Urothelium cell line (cell line): ENCODE measurements around the gene ZDHHC14.
"Not testable (repeated sequence)": the region's sequence is repeated elsewhere in the genome, so short reads cannot be mapped to it uniquely, and the experiment has no call there.

Experiments used
- DNase-seq: peaks from one replicate; pipeline ENCODE4 v3.0.0; 2011; ENCODE audit warnings: low spot score, mixed read lengths
- FAIRE-seq: peaks from 2 replicates; lab custom pipeline; 2011; peaks lifted over from hg19 to GRCh38; lab: Jason Lieb, UNC

ZDHHC14 gene

DNA sequence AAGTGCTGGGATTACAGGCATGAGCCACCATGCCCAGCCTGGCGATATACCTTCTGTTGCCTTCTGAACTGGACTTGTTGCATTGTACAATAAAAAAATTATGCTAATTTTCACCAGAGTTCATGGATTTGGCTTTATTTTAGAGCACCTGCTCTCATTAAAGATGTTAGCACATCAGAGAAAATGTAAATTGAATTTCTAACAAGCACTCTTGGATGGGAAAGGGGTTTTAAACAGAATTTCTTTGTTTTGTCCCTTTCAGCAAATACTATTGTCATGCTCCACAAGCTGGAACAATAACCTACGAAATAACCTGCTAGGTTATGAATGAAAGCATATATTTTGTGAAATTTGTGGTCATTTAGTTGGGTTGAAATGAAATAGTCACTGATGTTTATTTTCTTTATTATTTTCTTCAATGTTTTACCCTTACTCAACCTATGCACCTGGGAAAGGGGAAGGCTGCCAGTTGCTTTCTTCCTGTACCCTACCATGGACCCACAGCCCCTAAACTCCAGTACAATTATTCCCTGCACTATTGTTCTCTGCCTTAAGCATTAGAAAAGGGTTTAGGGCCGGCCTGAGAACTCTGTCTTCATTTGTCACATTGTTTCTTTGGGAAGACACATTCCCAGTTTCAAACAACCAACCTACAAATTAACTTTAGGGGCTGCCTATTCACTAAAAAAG lies 22.2 kb downstream of the ZDHHC14 start:
- FAIRE-seq (no peak), DNase-seq (no peak)

GRCh38 chr6:157403686-157404051 lies 22.7 kb downstream of the ZDHHC14 start:
- FAIRE-seq (no peak), DNase-seq (no peak)

GRCh38 chr6:157405986-157406385 lies 25.0 kb downstream of the ZDHHC14 start:
- DNase-seq (peak; percentile 57), FAIRE-seq (no peak)

DNA sequence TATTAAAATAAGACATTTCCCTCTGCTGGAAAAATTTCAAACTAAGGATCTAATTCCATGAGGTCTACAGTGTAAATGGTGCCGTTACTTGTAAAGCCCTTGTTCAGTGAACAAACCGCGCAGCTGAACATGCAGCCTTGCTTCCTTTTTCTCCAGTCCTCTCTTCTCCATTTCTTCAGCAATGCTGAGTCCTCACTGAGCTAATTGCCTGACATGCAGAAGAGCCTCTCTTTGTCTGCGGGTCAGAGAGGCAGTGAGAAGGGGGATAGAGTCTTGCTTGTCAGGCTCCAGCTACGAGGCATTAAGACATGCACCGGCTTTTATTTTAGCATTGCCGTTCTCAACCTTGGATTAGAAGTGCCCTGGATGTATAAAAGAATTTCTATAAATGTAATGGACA lies 25.7 kb downstream of the ZDHHC14 start:
- no peak for DNase-seq
- no peak for FAIRE-seq

GRCh38 chr6:157407646-157408045 lies 26.7 kb downstream of the ZDHHC14 start:
- FAIRE-seq, result no peak

DNA sequence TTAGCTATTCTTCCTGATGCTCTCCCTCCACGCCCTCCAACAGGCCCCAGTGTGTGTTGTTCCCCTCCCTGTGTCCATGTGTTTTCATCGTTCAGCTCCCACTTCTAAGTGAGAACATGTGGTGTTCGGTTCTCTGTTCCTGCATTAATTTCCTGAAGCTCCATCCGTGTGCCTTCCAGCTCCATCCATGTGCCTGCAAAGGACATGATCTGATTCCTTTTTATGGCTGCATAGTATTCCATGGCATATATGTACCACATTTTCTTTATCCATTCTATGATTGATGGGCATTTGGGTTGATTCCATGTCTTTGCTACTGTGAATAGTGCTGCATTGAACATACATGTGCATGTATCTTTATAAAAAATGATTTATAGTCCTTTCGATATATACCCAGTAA lies 27.4 kb downstream of the ZDHHC14 start:
- FAIRE-seq, result not testable (repeated sequence)

More at GRCh38 chr6:157407646-157408045, 26.7 kb downstream of the ZDHHC14 start:
- DNase-seq, result no peak

GRCh38 chr6:157410045-157410444 lies 29.1 kb downstream of the ZDHHC14 start:
- FAIRE-seq (no peak), DNase-seq (no peak)

More for the DNA sequence above, 27.4 kb downstream of the ZDHHC14 start:
- not testable (repeated sequence) for DNase-seq

- FAIRE-seq (no peak), DNase-seq (no peak)
Observed at GRCh38 chr6:157411368-157411767, 30.4 kb downstream of the ZDHHC14 start.

DNA sequence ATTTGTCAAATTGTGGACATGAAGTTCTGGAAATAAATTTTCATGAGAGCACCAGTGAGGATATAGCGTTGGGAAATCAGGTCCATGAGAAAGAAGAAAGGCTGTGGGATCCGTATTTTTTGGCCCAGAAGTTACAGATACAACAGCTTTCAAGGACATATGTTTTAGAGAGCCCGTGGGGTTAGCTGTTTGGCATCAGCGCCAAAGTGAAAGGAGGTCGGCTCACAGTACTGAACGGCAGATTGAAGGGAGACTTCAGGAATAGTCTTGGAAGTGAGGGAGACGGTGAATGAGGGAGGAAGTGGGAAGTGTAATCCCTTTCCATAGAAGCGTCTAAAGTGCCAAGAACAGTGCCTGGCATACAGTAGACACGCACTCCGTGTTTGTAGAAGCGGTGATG lies 31.8 kb downstream of the ZDHHC14 start:
- FAIRE-seq (no peak), DNase-seq (no peak)

GRCh38 chr6:157420497-157420896 lies 39.5 kb downstream of the ZDHHC14 start:
- FAIRE-seq, result peak; percentile 37
- no peak for DNase-seq

DNA sequence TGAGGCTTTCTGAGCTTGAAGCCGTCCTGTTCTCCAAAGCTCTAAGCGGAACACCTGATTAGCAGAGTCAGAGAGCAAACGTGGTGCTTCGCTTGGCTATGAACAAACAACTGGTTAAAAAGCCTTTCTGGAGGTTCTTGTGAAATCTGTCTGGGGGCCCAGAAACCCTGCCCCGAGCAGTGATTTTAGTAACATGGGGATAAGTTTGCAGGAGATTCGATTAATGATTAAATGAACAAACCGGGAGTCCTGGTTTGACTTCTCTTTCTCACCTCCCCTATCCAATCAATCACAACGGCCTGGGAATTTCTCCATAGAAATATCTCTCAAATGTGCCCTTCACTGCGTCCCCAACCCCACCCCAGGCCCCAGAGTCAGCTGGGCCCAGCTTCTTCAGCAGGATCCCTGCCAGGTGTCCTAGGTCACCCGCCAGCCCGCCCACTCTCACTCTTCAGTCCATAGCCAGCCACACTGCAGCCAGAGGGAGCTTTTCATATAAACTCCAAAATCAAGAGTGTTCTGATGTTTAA lies 43.6 kb downstream of the ZDHHC14 start:
- DNase-seq, result no peak
- FAIRE-seq, result no peak

- DNase-seq (no peak), FAIRE-seq (no peak)
Observed at GRCh38 chr6:157427969-157428368, 47.0 kb downstream of the ZDHHC14 start.

GRCh38 chr6:157428427-157429202 lies 47.6 kb downstream of the ZDHHC14 start:
- FAIRE-seq, result no peak
- DNase-seq, result peak; percentile 73

DNA sequence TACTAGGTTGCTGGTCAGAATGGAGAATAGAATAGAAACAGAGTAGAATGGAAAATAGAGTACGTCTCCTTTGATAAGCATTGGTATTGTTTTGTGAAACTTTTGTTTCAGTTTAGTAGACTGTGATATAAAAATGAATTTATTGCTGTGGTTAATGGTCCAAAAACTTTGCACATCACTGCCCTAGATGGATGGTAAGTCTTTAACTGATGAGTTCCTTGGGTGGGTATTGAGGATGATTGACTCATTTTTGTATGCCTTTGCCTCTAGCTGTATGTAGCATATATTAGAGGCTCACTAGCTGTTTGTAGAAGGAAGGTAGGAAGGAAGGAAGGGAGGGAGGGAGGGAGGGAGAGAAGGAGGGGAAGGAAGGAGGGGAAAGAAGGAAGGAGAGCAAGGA lies 48.3 kb downstream of the ZDHHC14 start:
- FAIRE-seq (no peak), DNase-seq (no peak)

DNA sequence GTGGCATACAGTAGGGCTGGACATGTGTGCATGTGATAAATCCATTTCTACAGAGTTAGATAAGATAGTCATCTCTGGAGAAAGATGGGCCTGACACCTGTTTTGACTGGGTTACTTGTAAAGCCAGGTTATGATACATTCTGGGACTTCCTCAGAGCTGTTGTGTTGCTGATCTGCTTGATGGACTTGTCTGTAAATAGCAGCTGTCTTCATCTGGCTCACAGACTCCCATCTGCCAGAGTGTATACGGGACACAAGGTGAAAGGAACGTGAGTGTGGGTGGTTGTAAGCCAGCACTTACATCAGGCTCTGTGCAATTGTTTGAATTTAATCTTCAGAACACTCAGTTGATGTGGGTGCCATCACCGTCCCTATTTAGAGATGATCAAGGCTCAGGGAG lies 49.8 kb downstream of the ZDHHC14 start:
- no peak for FAIRE-seq
- DNase-seq, result no peak

- FAIRE-seq (no peak), DNase-seq (no peak)
Observed at GRCh38 chr6:157432231-157432891, 51.4 kb downstream of the ZDHHC14 start.

- DNase-seq (no peak), FAIRE-seq (no peak)
Observed at GRCh38 chr6:157432892-157433265, 51.9 kb downstream of the ZDHHC14 start.

DNA sequence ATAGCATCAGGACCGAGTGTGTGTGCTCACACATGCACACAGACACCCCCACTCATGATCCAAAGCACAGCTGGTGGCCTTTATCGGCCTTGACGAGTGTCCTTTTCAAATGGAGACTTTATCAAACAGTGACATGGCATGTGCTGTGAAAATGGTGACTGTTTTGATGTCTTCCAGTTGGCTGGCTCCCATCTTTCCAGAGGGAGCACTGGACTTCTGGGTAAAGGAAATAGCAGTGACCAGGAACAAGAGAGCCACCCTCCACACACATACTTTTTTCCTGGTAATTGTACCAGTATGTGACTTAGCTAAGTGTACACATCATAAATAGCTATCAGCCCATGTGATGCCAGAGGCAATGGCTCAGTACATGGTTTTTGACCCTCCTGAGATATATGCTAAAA lies 52.7 kb downstream of the ZDHHC14 start:
- DNase-seq, result no peak
- FAIRE-seq, result no peak

- FAIRE-seq, result no peak
- no peak for DNase-seq
Observed at GRCh38 chr6:157434349-157435033, 53.5 kb downstream of the ZDHHC14 start.

GRCh38 chr6:157436219-157436943 lies 55.4 kb downstream of the ZDHHC14 start:
- DNase-seq, result no peak
- no peak for FAIRE-seq
